SK-N-MC (cell line): ENCODE results near the gene QKI.

Experiments used
- EZH2 ChIP-seq: fragments of 200-600 bp; sonication (generic); IDR thresholded peaks from one replicate; pipeline ENCODE4 v1.6.1; 2017; ENCODE audit warnings: antibody characterized with exemption
- POLR2AphosphoS5 ChIP-seq: IDR thresholded peaks from 2 replicates; pipeline ENCODE4 v1.6.1; 2012; ENCODE audit warnings: mild to moderate bottlenecking, low read depth, low read length, borderline replicate concordance

DNA sequence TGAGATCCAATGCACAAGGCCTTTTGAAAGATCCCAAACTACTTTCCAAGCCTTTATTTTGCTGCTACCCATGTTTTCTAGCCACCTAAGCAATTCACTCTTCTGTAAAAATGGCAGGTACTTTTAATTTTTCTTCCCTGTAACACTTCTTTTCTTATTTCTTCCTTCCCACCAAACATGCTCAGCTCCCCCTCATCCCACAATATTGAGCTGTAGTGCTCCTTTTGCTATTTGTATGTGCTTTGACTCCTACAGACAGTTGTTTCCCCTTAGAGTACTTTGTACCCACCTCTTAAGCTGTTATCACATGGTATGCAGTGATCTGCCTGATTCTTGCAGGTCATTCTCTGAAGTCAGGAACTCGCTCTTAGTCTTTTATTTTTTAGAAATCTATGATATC lies 49.3 kb downstream of the QKI start:
- TF ChIP-seq EZH2, result no peak
- no peak for TF ChIP-seq POLR2AphosphoS5
